HepG2 (cell line): ENCODE results near the gene CTBP1. TPM values are rescaled to one million over a fixed set of nuclear protein-coding genes. Genes with fewer than 3 reads are reported as not detected.

Experiments
- ATAC-seq: fragments of 200-7000 bp; cut with Tn5 transposase; 3 replicates; pipeline ENCODE4 v1.9.1; 2020; ENCODE audit warnings: mild to moderate bottlenecking, moderate library complexity
- BruUV-seq: library from RNA; stranded (reverse); fragments of 400-500 nt; replicated peaks from 2 replicates; lab custom pipeline; 2021; lab: Mats Ljungman, UMichigan
- CTCF ChIA-PET: fragments of 300-600 bp; formaldehyde crosslinking; extraction: SDS; loops from one replicate; lab custom pipeline; 2021; ENCODE audit warnings: low total read pairs, inconsistent platforms, low intra/inter-chr PET ratio; lab: Yijun Ruan, JAX
- POLR2A ChIA-PET: fragments of 350-600 bp; sonication (Branson Sonifier 250); formaldehyde crosslinking; loops from one replicate; lab custom pipeline; 2020; ENCODE audit warnings: antibody characterized with exemption, inconsistent platforms; lab: Yijun Ruan, JAX
- DNase-seq: peaks from one replicate; pipeline ENCODE4 v3.0.0-alpha.2; 2015; ENCODE audit warnings: low spot score
- FAIRE-seq: peaks from 3 replicates; lab custom pipeline; 2011; peaks lifted over from hg19 to GRCh38; lab: Jason Lieb, UNC
- H2AFZ ChIP-seq: one replicate; pipeline ENCODE4 v1.6.1; 2011; ENCODE audit warnings: low read length, inconsistent platforms
- H3K27ac ChIP-seq: fragments of 300-600 bp; 3 replicates; pipeline ENCODE4 v1.8.0; 2011; ENCODE audit warnings: mixed run types, mild to moderate bottlenecking, mixed read lengths, low read length, inconsistent platforms; ENCODE audit not compliant: insufficient read depth; ENCODE audit errors: extremely low read length
- H3K27me3 ChIP-seq, 2 experiments: fragments of 200-600 bp in 1 of 2; 2 replicates in 1 of 2; 3 replicates in 1 of 2; pipeline versions ENCODE4 v1.6.0 to v1.8.0; 2011; ENCODE audit warnings: low read length in 2 of 2, mild to moderate bottlenecking in 2 of 2, moderate library complexity in 2 of 2, inconsistent platforms in 1 of 2; ENCODE audit not compliant: insufficient read depth in 2 of 2, control insufficient read depth in 1 of 2
- H3K36me3 ChIP-seq, 2 experiments: fragments of 200-600 bp in 1 of 2; replicated peaks in 1 of 2; 2 replicates in 1 of 2; 3 replicates in 1 of 2; pipeline versions ENCODE4 v1.5.1 to v1.8.0; 2011; ENCODE audit warnings: low read length in 2 of 2, inconsistent platforms in 1 of 2; ENCODE audit not compliant: insufficient read depth in 2 of 2, control insufficient read depth in 1 of 2
- H3K4me1 ChIP-seq: 2 replicates; pipeline ENCODE4 v1.5.1; 2012; ENCODE audit warnings: low read length, inconsistent platforms; ENCODE audit not compliant: insufficient read depth
- H3K4me2 ChIP-seq: 2 replicates; pipeline ENCODE4 v1.6.0; 2011; ENCODE audit warnings: low read depth, low read length, inconsistent platforms
- H3K4me3 ChIP-seq, 3 experiments: fragments of 200-600 bp in 1 of 3; sonication (generic), shearing (Covaris generic) in 1 of 3; replicated peaks in 1 of 3; 2 replicates each; pipeline ENCODE4 v1.5.1; 2011 to 2016; ENCODE audit warnings: low read length in 3 of 3, inconsistent platforms in 2 of 3, low read depth in 2 of 3, mild to moderate bottlenecking in 2 of 3, control low read depth in 1 of 3, mixed read lengths in 1 of 3; ENCODE audit not compliant: insufficient read depth in 1 of 3
- H3K79me2 ChIP-seq: one replicate; pipeline ENCODE4 v1.6.1; 2011; ENCODE audit warnings: low read length, inconsistent platforms; ENCODE audit not compliant: insufficient read depth
- H3K9ac ChIP-seq: 2 replicates; pipeline ENCODE4 v1.6.0; 2011; ENCODE audit warnings: mild to moderate bottlenecking, low read depth, low read length, inconsistent platforms; ENCODE audit not compliant: insufficient read depth
- H3K9me3 ChIP-seq: 2 replicates; pipeline ENCODE4 v1.5.1; 2012; ENCODE audit warnings: mild to moderate bottlenecking, low read length
- H4K20me1 ChIP-seq: 2 replicates; pipeline ENCODE4 v1.6.0; 2011; ENCODE audit warnings: inconsistent platforms, mild to moderate bottlenecking, low read length, moderate library complexity; ENCODE audit not compliant: insufficient read depth
- AGO2 ChIP-seq: fragments of 200-400 bp; formaldehyde crosslinking; optimal IDR thresholded peaks from 2 replicates; pipeline ENCODE3; 2017; ENCODE audit warnings: mild to moderate bottlenecking, low read depth, low read length, moderate library complexity
- AKAP8 ChIP-seq: sonication (generic); formaldehyde crosslinking; IDR thresholded peaks from 2 replicates; pipeline ENCODE4 v1.5.1; 2020; ENCODE audit warnings: mild to moderate bottlenecking, missing genetic modification reagents
- FOXC1 ChIP-seq: sonication (generic); formaldehyde crosslinking; IDR thresholded peaks from 2 replicates; pipeline ENCODE4 v1.8.0; 2022; ENCODE audit warnings: mild to moderate bottlenecking, missing genetic modification reagents, borderline replicate concordance
- MXD3 ChIP-seq: IDR thresholded peaks from 2 replicates; pipeline ENCODE4 v1.6.1; 2016; ENCODE audit warnings: mild to moderate bottlenecking, missing biosample characterization, missing genetic modification reagents
- RBAK ChIP-seq: sonication (generic); formaldehyde crosslinking; IDR thresholded peaks from 2 replicates; pipeline ENCODE4 v1.5.1; 2020; ENCODE audit warnings: mild to moderate bottlenecking, missing genetic modification reagents
- RBM22 ChIP-seq: fragments of 200-400 bp; formaldehyde crosslinking; optimal IDR thresholded peaks from 2 replicates; pipeline ENCODE3; 2017; ENCODE audit warnings: mild to moderate bottlenecking, low read length, moderate library complexity
- THRA ChIP-seq: sonication (generic); formaldehyde crosslinking; IDR thresholded peaks from 2 replicates; pipeline ENCODE4 v1.4.0; 2020; ENCODE audit warnings: missing genetic modification reagents, borderline replicate concordance
- YY1 ChIP-seq: IDR thresholded peaks from 2 replicates; pipeline ENCODE4 v1.6.1; 2011; ENCODE audit warnings: low read length, low read depth, moderate library complexity, mild to moderate bottlenecking; ENCODE audit not compliant: insufficient read depth, insufficient replicate concordance
- ZBTB38 ChIP-seq: sonication (generic); formaldehyde crosslinking; IDR thresholded peaks from 2 replicates; pipeline ENCODE4 v1.5.1; 2020; ENCODE audit warnings: mild to moderate bottlenecking, missing genetic modification reagents
- ZFP62 ChIP-seq: sonication (generic); formaldehyde crosslinking; IDR thresholded peaks from 2 replicates; pipeline ENCODE4 v1.4.0; 2020; ENCODE audit warnings: missing genetic modification reagents
- ZNF274 ChIP-seq: sonication (generic); formaldehyde crosslinking; IDR thresholded peaks from 2 replicates; pipeline ENCODE4 v1.5.1; 2020; ENCODE audit warnings: mild to moderate bottlenecking, missing genetic modification reagents
- ZSCAN22 ChIP-seq: sonication (generic); formaldehyde crosslinking; IDR thresholded peaks from 2 replicates; pipeline ENCODE4 v1.4.0; 2020; ENCODE audit warnings: mild to moderate bottlenecking, missing genetic modification reagents
- WGBS: methylation state at CpG from one replicate; pipeline ENCODE4 v1.1.6; 2017; ENCODE audit warnings: low lambda C conversion rate; 5-methylcytosine and 5-hydroxymethylcytosine counted together
- in situ Hi-C: cut with HindIII; loops from 2 replicates; pipeline ENCODE4 v1.10.0; 2017; ENCODE audit warnings: low pct_unique_long_range_greater_than_20kb; ENCODE audit not compliant: extremely low pct_ligation_motif_present
- intact Hi-C: fragments of 100-400 bp; cut with micrococcal nuclease; formaldehyde crosslinking; loops from one replicate; pipeline ENCODE4 v1.10.0; 2022; ENCODE audit not compliant: unreplicated experiment
- polyA plus RNA-seq, 8 experiments: library from polyadenylated mRNA; depleted of rRNA in 3 of 8; stranded (reverse) in 7 of 8; unstranded in 1 of 8; fragments of >200 nt; fragmentation: Illumina TruSeq in 4 of 8; extraction: Trizol in 4 of 8; gene quantifications; 2 replicates each; pipeline versions ENCODE4 v1.2.1 to v1.2.3, GENCODE V29; 2011 to 2016; ENCODE audit warnings: low read depth in 4 of 8, missing spikeins in 1 of 8, mixed read lengths in 1 of 8; ENCODE audit not compliant: insufficient read depth in 1 of 8
- total RNA-seq, 5 experiments: library from RNA; depleted of rRNA; stranded (reverse); fragments of >200 nt; fragmentation: Illumina TruSeq; extraction: Trizol; gene quantifications; 2 replicates each; pipeline ENCODE4 v1.2.3, GENCODE V29; 2016; ENCODE audit warnings: low read depth in 1 of 5
- TF ChIP-seq, protein P1 (sequence below): sonication (generic); formaldehyde crosslinking; IDR thresholded peaks from 2 replicates; pipeline ENCODE4 v1.4.0; 2020; ENCODE audit warnings: missing genetic modification reagents
- TF ChIP-seq, protein P2 (sequence below): sonication (generic); formaldehyde crosslinking; IDR thresholded peaks from 2 replicates; pipeline ENCODE4 v1.4.0; 2020; ENCODE audit warnings: missing genetic modification reagents, low read depth, mild to moderate bottlenecking, borderline replicate concordance

The CTBP1 gene
- total and polyA plus RNA-seq, 2 of the 13 experiments (the other 11 are each of a cell fraction or from before 2014, with no cell fraction given), result 78.5 to 112 TPM

GRCh38 chr4:1245481-1246051 is 3.4 kb downstream of the CTBP1 start (continued):
- TF ChIP-seq YY1 (no peak), FOXC1 (no peak), ZFP62 (CRISPR knock-in tag) (no peak), RBAK (CRISPR knock-in tag) (no peak)
- TF ChIP-seq, all 625 proteins: peak for 5

- Histone ChIP-seq H3K4me1 (peaks cover 28% of the 10 kb centered on the region), H2AFZ (no peak overlapping the region), H3K27ac (no peak overlapping the region), H3K9me3 (no peaks in the 10 kb centered on the region), H3K36me3 (peaks cover 5 to 11% of the 10 kb centered on the region in 2 experiments), H3K4me3 (no peak overlapping the region), H3K9ac (no peak overlapping the region), H3K27me3 (no peaks in the 10 kb centered on the region), H3K79me2 (peaks cover 71% of the 10 kb centered on the region), H3K4me2 (no peak overlapping the region), H4K20me1 (peaks cover 56% of the 10 kb centered on the region)
- FAIRE-seq (no peak), ATAC-seq (no peak), DNase-seq (no peak)
- WGBS, result 95% methylated on average over 12 of the region's 19 CpGs
- intact Hi-C loops (no loop called here), in situ Hi-C loops (no loop called here)
- ChIA-PET POLR2A (no interaction called here), CTCF (no interaction called here)
- no TSS peak for BruUV-seq
- TF ChIP-seq THRA (CRISPR knock-in tag), result no peak
- TF ChIP-seq, protein P1, sequence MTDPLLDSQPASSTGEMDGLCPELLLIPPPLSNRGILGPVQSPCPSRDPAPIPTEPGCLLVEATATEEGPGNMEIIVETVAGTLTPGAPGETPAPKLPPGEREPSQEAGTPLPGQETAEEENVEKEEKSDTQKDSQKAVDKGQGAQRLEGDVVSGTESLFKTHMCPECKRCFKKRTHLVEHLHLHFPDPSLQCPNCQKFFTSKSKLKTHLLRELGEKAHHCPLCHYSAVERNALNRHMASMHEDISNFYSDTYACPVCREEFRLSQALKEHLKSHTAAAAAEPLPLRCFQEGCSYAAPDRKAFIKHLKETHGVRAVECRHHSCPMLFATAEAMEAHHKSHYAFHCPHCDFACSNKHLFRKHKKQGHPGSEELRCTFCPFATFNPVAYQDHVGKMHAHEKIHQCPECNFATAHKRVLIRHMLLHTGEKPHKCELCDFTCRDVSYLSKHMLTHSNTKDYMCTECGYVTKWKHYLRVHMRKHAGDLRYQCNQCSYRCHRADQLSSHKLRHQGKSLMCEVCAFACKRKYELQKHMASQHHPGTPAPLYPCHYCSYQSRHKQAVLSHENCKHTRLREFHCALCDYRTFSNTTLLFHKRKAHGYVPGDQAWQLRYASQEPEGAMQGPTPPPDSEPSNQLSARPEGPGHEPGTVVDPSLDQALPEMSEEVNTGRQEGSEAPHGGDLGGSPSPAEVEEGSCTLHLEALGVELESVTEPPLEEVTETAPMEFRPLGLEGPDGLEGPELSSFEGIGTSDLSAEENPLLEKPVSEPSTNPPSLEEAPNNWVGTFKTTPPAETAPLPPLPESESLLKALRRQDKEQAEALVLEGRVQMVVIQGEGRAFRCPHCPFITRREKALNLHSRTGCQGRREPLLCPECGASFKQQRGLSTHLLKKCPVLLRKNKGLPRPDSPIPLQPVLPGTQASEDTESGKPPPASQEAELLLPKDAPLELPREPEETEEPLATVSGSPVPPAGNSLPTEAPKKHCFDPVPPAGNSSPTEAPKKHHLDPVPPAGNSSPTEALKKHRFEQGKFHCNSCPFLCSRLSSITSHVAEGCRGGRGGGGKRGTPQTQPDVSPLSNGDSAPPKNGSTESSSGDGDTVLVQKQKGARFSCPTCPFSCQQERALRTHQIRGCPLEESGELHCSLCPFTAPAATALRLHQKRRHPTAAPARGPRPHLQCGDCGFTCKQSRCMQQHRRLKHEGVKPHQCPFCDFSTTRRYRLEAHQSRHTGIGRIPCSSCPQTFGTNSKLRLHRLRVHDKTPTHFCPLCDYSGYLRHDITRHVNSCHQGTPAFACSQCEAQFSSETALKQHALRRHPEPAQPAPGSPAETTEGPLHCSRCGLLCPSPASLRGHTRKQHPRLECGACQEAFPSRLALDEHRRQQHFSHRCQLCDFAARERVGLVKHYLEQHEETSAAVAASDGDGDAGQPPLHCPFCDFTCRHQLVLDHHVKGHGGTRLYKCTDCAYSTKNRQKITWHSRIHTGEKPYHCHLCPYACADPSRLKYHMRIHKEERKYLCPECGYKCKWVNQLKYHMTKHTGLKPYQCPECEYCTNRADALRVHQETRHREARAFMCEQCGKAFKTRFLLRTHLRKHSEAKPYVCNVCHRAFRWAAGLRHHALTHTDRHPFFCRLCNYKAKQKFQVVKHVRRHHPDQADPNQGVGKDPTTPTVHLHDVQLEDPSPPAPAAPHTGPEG (CRISPR knock-in tag), result no peak
- TF ChIP-seq MXD3 (CRISPR knock-in tag), result no peak
- TF ChIP-seq ZSCAN22, result no peak
- peak; percentile 63 for TF ChIP-seq RBM22
- peak; percentile 16; the same call in 1 of the 2 replicates for TF ChIP-seq ZBTB38 (CRISPR knock-in tag)
- peak; percentile 75 for TF ChIP-seq AGO2
- TF ChIP-seq ZNF274 (CRISPR knock-in tag), result 0 out of 2 replicates have a peak, but pooled peaks have one; percentile 42
- TF ChIP-seq, protein P2, sequence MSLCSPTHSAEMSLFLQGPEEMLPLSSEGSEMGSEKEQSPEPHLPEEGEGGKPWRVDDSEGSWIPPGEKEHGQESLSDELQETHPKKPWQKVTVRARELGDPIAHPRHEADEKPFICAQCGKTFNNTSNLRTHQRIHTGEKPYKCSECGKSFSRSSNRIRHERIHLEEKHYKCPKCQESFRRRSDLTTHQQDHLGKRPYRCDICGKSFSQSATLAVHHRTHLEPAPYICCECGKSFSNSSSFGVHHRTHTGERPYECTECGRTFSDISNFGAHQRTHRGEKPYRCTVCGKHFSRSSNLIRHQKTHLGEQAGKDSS, result no peak
- TF ChIP-seq AKAP8, result 0 out of 2 replicates have a peak, but pooled peaks have one; percentile 15
Observed at GRCh38 chr4:1244978-1245471, 3.9 kb downstream of the CTBP1 start.
